Spleen (tissue), 7 donors: ENCODE data around the gene C14orf93.

ENCODE experiments used
- CTCF ChIP-seq, 11 experiments: fragments of 200-600 bp in 7 of 11; fragments of 450-650 bp in 4 of 11; sonication (generic) in 4 of 11; IDR thresholded peaks in 8 of 11; conservative IDR thresholded peaks in 3 of 11; 1 replicate in 7 of 11; 2 replicates in 4 of 11; pipeline versions ENCODE4 v1.4.0 to v1.8.0; 2016 to 2021; ENCODE audit warnings: antibody characterized with exemption in 11 of 11, inconsistent platforms in 4 of 11, mild to moderate bottlenecking in 1 of 11
- POLR2A ChIP-seq, 3 donors: fragments of 450-650 bp; IDR thresholded peaks; one replicate each; pipeline ENCODE4 v1.5.1; 2017; ENCODE audit warnings: antibody characterized with exemption in 3 of 3, mild to moderate bottlenecking in 1 of 3
- POLR2AphosphoS5 ChIP-seq, 3 donors: sonication (generic); formaldehyde crosslinking; IDR thresholded peaks; one replicate each; pipeline ENCODE4 v1.5.1; 2017; ENCODE audit warnings: antibody characterized with exemption in 3 of 3
- donor health status: DM: no; HTN: no; CAD: no; lungs with moderate emphysema.
- donor health status: DM: no; HTN: no; CAD: no.
- donor health status: DM: no; HTN: no; CAD: no.

- TF ChIP-seq POLR2A (IDR thresholded peaks at IDR 0.05) (no peak), CTCF (IDR thresholded peaks at IDR 0.05 in 8 of 11, conservative IDR thresholded peaks at IDR 0.05 in 3 of 11) (no peak), POLR2AphosphoS5 (IDR thresholded peaks at IDR 0.05) (no peak)
Measured at GRCh38 chr14:22997676-22998323, 12.1 kb downstream of the C14orf93 start.
